HepG2 (cell line): ENCODE results near the gene TMOD2. TPM values are rescaled to one million over a fixed set of nuclear protein-coding genes. Genes with fewer than 3 reads are reported as not detected.

ENCODE experiments used
- ATAC-seq: fragments of 200-7000 bp; cut with Tn5 transposase; 3 replicates; pipeline ENCODE4 v1.9.1; 2020; ENCODE audit warnings: mild to moderate bottlenecking, moderate library complexity
- BruUV-seq: library from RNA; stranded (reverse); fragments of 400-500 nt; replicated peaks from 2 replicates; lab custom pipeline; 2021; lab: Mats Ljungman, UMichigan
- CTCF ChIA-PET: fragments of 300-600 bp; formaldehyde crosslinking; extraction: SDS; loops from one replicate; lab custom pipeline; 2021; ENCODE audit warnings: low total read pairs, inconsistent platforms, low intra/inter-chr PET ratio; lab: Yijun Ruan, JAX
- POLR2A ChIA-PET: fragments of 350-600 bp; sonication (Branson Sonifier 250); formaldehyde crosslinking; loops from one replicate; lab custom pipeline; 2020; ENCODE audit warnings: antibody characterized with exemption, inconsistent platforms; lab: Yijun Ruan, JAX
- DNase-seq: peaks from one replicate; pipeline ENCODE4 v3.0.0-alpha.2; 2015; ENCODE audit warnings: low spot score
- FAIRE-seq: peaks from 3 replicates; lab custom pipeline; 2011; peaks lifted over from hg19 to GRCh38; lab: Jason Lieb, UNC
- H2AFZ ChIP-seq: one replicate; pipeline ENCODE4 v1.6.1; 2011; ENCODE audit warnings: low read length, inconsistent platforms
- H3K27ac ChIP-seq: fragments of 300-600 bp; 3 replicates; pipeline ENCODE4 v1.8.0; 2011; ENCODE audit warnings: mixed run types, mild to moderate bottlenecking, mixed read lengths, low read length, inconsistent platforms; ENCODE audit not compliant: insufficient read depth; ENCODE audit errors: extremely low read length
- H3K27me3 ChIP-seq, 2 experiments: fragments of 200-600 bp in 1 of 2; 2 replicates in 1 of 2; 3 replicates in 1 of 2; pipeline versions ENCODE4 v1.6.0 to v1.8.0; 2011; ENCODE audit warnings: low read length in 2 of 2, mild to moderate bottlenecking in 2 of 2, moderate library complexity in 2 of 2, inconsistent platforms in 1 of 2; ENCODE audit not compliant: insufficient read depth in 2 of 2, control insufficient read depth in 1 of 2
- H3K36me3 ChIP-seq, 2 experiments: fragments of 200-600 bp in 1 of 2; replicated peaks in 1 of 2; 2 replicates in 1 of 2; 3 replicates in 1 of 2; pipeline versions ENCODE4 v1.5.1 to v1.8.0; 2011; ENCODE audit warnings: low read length in 2 of 2, inconsistent platforms in 1 of 2; ENCODE audit not compliant: insufficient read depth in 2 of 2, control insufficient read depth in 1 of 2
- H3K4me1 ChIP-seq: 2 replicates; pipeline ENCODE4 v1.5.1; 2012; ENCODE audit warnings: low read length, inconsistent platforms; ENCODE audit not compliant: insufficient read depth
- H3K4me2 ChIP-seq: 2 replicates; pipeline ENCODE4 v1.6.0; 2011; ENCODE audit warnings: low read depth, low read length, inconsistent platforms
- H3K4me3 ChIP-seq, 3 experiments: fragments of 200-600 bp in 1 of 3; sonication (generic), shearing (Covaris generic) in 1 of 3; replicated peaks in 1 of 3; 2 replicates each; pipeline ENCODE4 v1.5.1; 2011 to 2016; ENCODE audit warnings: low read length in 3 of 3, inconsistent platforms in 2 of 3, low read depth in 2 of 3, mild to moderate bottlenecking in 2 of 3, control low read depth in 1 of 3, mixed read lengths in 1 of 3; ENCODE audit not compliant: insufficient read depth in 1 of 3
- H3K79me2 ChIP-seq: one replicate; pipeline ENCODE4 v1.6.1; 2011; ENCODE audit warnings: low read length, inconsistent platforms; ENCODE audit not compliant: insufficient read depth
- H3K9ac ChIP-seq: 2 replicates; pipeline ENCODE4 v1.6.0; 2011; ENCODE audit warnings: mild to moderate bottlenecking, low read depth, low read length, inconsistent platforms; ENCODE audit not compliant: insufficient read depth
- H3K9me3 ChIP-seq: 2 replicates; pipeline ENCODE4 v1.5.1; 2012; ENCODE audit warnings: mild to moderate bottlenecking, low read length
- H4K20me1 ChIP-seq: 2 replicates; pipeline ENCODE4 v1.6.0; 2011; ENCODE audit warnings: inconsistent platforms, mild to moderate bottlenecking, low read length, moderate library complexity; ENCODE audit not compliant: insufficient read depth
- ATF7 ChIP-seq, 2 experiments: fragments of 450-650 bp in 1 of 2; sonication (generic) in 1 of 2; formaldehyde crosslinking in 1 of 2; IDR thresholded peaks; 2 replicates each; pipeline versions ENCODE4 v1.4.0 to v1.6.1; 2016 to 2020; ENCODE audit warnings: antibody characterized with exemption in 1 of 2, mild to moderate bottlenecking in 1 of 2, missing genetic modification reagents in 1 of 2
- FOSL2 ChIP-seq: sonication (generic); formaldehyde crosslinking; IDR thresholded peaks from 2 replicates; pipeline ENCODE4 v1.4.0; 2020; ENCODE audit warnings: missing genetic modification reagents
- ZFP91 ChIP-seq: sonication (generic); formaldehyde crosslinking; IDR thresholded peaks from 2 replicates; pipeline ENCODE4 v1.9.0; 2022; ENCODE audit warnings: missing genetic modification reagents, mild to moderate bottlenecking, borderline replicate concordance
- ZNF770 ChIP-seq: sonication (generic); formaldehyde crosslinking; IDR thresholded peaks from 2 replicates; pipeline ENCODE4 v1.5.0; 2020; ENCODE audit warnings: mild to moderate bottlenecking, missing genetic modification reagents
- WGBS: methylation state at CpG from one replicate; pipeline ENCODE4 v1.1.6; 2017; ENCODE audit warnings: low lambda C conversion rate; 5-methylcytosine and 5-hydroxymethylcytosine counted together
- in situ Hi-C: cut with HindIII; loops from 2 replicates; pipeline ENCODE4 v1.10.0; 2017; ENCODE audit warnings: low pct_unique_long_range_greater_than_20kb; ENCODE audit not compliant: extremely low pct_ligation_motif_present
- intact Hi-C: fragments of 100-400 bp; cut with micrococcal nuclease; formaldehyde crosslinking; loops from one replicate; pipeline ENCODE4 v1.10.0; 2022; ENCODE audit not compliant: unreplicated experiment
- polyA plus RNA-seq, 8 experiments: library from polyadenylated mRNA; depleted of rRNA in 3 of 8; stranded (reverse) in 7 of 8; unstranded in 1 of 8; fragments of >200 nt; fragmentation: Illumina TruSeq in 4 of 8; extraction: Trizol in 4 of 8; gene quantifications; 2 replicates each; pipeline versions ENCODE4 v1.2.1 to v1.2.3, GENCODE V29; 2011 to 2016; ENCODE audit warnings: low read depth in 4 of 8, missing spikeins in 1 of 8, mixed read lengths in 1 of 8; ENCODE audit not compliant: insufficient read depth in 1 of 8
- total RNA-seq, 5 experiments: library from RNA; depleted of rRNA; stranded (reverse); fragments of >200 nt; fragmentation: Illumina TruSeq; extraction: Trizol; gene quantifications; 2 replicates each; pipeline ENCODE4 v1.2.3, GENCODE V29; 2016; ENCODE audit warnings: low read depth in 1 of 5

TMOD2 gene
- total and polyA plus RNA-seq, 2 of the 13 experiments (the other 11 are each of a cell fraction or from before 2014, with no cell fraction given), result 0.01 to 0.02 TPM

GRCh38 chr15:51809457-51809856 is 58.1 kb downstream of the TMOD2 start:
- ChIA-PET CTCF (no interaction called here), POLR2A (interaction anchor here (0.6 kb wide), 1 partner anchor 52 kb away, joined by 3 read pairs; no protein-coding TSS in a partner anchor)
- WGBS, result 0% methylated on average over 1 of the region's 1 CpG
- intact Hi-C loops, result no loop called here
- no peak overlapping the region for H3K9ac ChIP-seq
- no peak overlapping the region for H3K27ac ChIP-seq
- no peaks in the 10 kb centered on the region for H3K4me1 ChIP-seq
- no peaks in the 10 kb centered on the region for H3K9me3 ChIP-seq
- peaks cover 0 to 12% of the 10 kb centered on the region in 2 experiments; a peak in 1 of 5 replicates for H3K27me3 ChIP-seq
- H3K4me3 ChIP-seq, result no peak overlapping the region
- H4K20me1 ChIP-seq, result no peaks in the 10 kb centered on the region
- no peak for FAIRE-seq
- H3K36me3 ChIP-seq, result no peaks in the 10 kb centered on the region
- BruUV-seq, result no TSS peak
- no peak overlapping the region for H3K4me2 ChIP-seq
- no peak for DNase-seq
- no peak overlapping the region for H2AFZ ChIP-seq
- TF ChIP-seq ZNF770 (CRISPR knock-in tag) (no peak), ZFP91 (no peak)
- H3K79me2 ChIP-seq, result no peaks in the 10 kb centered on the region
- in situ Hi-C loops, result no loop called here
- no peak for ATAC-seq

GRCh38 chr15:51812598-51812997 is 61.2 kb downstream of the TMOD2 start:
- Histone ChIP-seq H3K27me3 (peaks cover 0 to 5% of the 10 kb centered on the region in 2 experiments; a peak in 1 of 5 replicates), H3K79me2 (no peaks in the 10 kb centered on the region), H3K36me3 (no peaks in the 10 kb centered on the region), H3K4me1 (peaks cover 16% of the 10 kb centered on the region), H3K4me2 (no peak overlapping the region), H3K4me3 (no peak overlapping the region), H3K9ac (no peak overlapping the region), H3K9me3 (no peaks in the 10 kb centered on the region), H3K27ac (no peak overlapping the region), H2AFZ (no peak overlapping the region), H4K20me1 (no peaks in the 10 kb centered on the region)
- CTCF ChIA-PET, result no interaction called here
- POLR2A ChIA-PET, result no interaction called here
- intact Hi-C loops (no loop called here), in situ Hi-C loops (no loop called here)
- ATAC-seq (no peak), FAIRE-seq (no peak), DNase-seq (no peak)
- TF ChIP-seq ATF7 (IDR thresholded peaks at IDR 0.05), result peak; percentile 45; the same call in 1 of the 2 replicates
- no peak for TF ChIP-seq ATF7 (CRISPR knock-in tag; IDR thresholded peaks at IDR 0.05)
- TF ChIP-seq FOSL2 (CRISPR knock-in tag), result no peak
- no TSS peak for BruUV-seq
- WGBS, result 34% methylated on average over 2 of the region's 2 CpGs
